ENCODE measurements around the gene RBPJ.

DNA sequence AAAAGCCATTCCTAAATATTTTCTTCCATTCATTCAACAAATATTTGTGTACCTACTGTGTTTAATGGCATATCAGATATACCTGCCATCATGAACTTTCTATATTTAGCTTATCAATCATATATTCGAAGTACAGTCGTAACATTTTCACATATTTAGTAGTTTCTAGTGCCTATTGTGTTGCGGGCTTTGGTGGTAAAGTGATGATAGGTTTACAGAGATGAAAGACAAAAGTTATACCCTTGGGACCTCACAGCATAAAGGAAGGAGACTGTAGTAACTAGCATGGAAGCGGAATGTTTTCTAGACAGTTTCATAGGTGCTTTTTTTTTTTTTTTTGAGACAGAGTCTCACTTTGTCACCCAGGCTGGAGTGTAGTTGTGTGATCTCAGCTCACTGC lies 39.5 kb downstream of the RBPJ start:
- no peak for TF ChIP-seq POLR2A (IDR thresholded peaks at IDR 0.05)
- TF ChIP-seq, protein P1, sequence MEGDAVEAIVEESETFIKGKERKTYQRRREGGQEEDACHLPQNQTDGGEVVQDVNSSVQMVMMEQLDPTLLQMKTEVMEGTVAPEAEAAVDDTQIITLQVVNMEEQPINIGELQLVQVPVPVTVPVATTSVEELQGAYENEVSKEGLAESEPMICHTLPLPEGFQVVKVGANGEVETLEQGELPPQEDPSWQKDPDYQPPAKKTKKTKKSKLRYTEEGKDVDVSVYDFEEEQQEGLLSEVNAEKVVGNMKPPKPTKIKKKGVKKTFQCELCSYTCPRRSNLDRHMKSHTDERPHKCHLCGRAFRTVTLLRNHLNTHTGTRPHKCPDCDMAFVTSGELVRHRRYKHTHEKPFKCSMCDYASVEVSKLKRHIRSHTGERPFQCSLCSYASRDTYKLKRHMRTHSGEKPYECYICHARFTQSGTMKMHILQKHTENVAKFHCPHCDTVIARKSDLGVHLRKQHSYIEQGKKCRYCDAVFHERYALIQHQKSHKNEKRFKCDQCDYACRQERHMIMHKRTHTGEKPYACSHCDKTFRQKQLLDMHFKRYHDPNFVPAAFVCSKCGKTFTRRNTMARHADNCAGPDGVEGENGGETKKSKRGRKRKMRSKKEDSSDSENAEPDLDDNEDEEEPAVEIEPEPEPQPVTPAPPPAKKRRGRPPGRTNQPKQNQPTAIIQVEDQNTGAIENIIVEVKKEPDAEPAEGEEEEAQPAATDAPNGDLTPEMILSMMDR (IDR thresholded peaks at IDR 0.05) = no peak
- TF ChIP-seq EP300 (IDR thresholded peaks at IDR 0.05) = no peak

All from tibial nerve (tissue), 4 donors.